Measurements from ENCODE around the gene TRPT1.

Gene TRPT1

GRCh38 chr11:64264371-64264852 is 38.4 kb upstream of the TRPT1 start:
- Histone ChIP-seq H3K4me3 (replicated peaks; ENCODE audit: insufficient read depth, low read length) (no peak overlapping the region), H3K27me3 (ENCODE audit: insufficient read depth, poor library complexity, severe bottlenecking) (no peaks in the 10 kb centered on the region), H3K27ac (replicated peaks) (no peak overlapping the region)
- TF ChIP-seq SPI1 (IDR thresholded peaks at IDR 0.05; ENCODE audit: borderline replicate concordance, low read depth) (no peak), GABPA (IDR thresholded peaks at IDR 0.05; ENCODE audit: low read depth) (no peak), POLR2AphosphoS5 (IDR thresholded peaks at IDR 0.05; ENCODE audit: low read depth) (no peak)
- TF ChIP-seq, protein P1, sequence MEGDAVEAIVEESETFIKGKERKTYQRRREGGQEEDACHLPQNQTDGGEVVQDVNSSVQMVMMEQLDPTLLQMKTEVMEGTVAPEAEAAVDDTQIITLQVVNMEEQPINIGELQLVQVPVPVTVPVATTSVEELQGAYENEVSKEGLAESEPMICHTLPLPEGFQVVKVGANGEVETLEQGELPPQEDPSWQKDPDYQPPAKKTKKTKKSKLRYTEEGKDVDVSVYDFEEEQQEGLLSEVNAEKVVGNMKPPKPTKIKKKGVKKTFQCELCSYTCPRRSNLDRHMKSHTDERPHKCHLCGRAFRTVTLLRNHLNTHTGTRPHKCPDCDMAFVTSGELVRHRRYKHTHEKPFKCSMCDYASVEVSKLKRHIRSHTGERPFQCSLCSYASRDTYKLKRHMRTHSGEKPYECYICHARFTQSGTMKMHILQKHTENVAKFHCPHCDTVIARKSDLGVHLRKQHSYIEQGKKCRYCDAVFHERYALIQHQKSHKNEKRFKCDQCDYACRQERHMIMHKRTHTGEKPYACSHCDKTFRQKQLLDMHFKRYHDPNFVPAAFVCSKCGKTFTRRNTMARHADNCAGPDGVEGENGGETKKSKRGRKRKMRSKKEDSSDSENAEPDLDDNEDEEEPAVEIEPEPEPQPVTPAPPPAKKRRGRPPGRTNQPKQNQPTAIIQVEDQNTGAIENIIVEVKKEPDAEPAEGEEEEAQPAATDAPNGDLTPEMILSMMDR (IDR thresholded peaks at IDR 0.05; ENCODE audit: insufficient read depth, low read length): no peak
- TF ChIP-seq, protein P2, sequence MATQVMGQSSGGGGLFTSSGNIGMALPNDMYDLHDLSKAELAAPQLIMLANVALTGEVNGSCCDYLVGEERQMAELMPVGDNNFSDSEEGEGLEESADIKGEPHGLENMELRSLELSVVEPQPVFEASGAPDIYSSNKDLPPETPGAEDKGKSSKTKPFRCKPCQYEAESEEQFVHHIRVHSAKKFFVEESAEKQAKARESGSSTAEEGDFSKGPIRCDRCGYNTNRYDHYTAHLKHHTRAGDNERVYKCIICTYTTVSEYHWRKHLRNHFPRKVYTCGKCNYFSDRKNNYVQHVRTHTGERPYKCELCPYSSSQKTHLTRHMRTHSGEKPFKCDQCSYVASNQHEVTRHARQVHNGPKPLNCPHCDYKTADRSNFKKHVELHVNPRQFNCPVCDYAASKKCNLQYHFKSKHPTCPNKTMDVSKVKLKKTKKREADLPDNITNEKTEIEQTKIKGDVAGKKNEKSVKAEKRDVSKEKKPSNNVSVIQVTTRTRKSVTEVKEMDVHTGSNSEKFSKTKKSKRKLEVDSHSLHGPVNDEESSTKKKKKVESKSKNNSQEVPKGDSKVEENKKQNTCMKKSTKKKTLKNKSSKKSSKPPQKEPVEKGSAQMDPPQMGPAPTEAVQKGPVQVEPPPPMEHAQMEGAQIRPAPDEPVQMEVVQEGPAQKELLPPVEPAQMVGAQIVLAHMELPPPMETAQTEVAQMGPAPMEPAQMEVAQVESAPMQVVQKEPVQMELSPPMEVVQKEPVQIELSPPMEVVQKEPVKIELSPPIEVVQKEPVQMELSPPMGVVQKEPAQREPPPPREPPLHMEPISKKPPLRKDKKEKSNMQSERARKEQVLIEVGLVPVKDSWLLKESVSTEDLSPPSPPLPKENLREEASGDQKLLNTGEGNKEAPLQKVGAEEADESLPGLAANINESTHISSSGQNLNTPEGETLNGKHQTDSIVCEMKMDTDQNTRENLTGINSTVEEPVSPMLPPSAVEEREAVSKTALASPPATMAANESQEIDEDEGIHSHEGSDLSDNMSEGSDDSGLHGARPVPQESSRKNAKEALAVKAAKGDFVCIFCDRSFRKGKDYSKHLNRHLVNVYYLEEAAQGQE (IDR thresholded peaks at IDR 0.05; ENCODE audit: insufficient replicate concordance, low read depth): no peak
- no peak for DNase-seq (ENCODE audit: low read depth in 1 of 2, low spot score in 1 of 2)

- H3K4me3 ChIP-seq (replicated peaks; ENCODE audit: insufficient read depth, low read length): no peak overlapping the region
- H3K27ac ChIP-seq (replicated peaks): no peak overlapping the region
- DNase-seq (ENCODE audit: low read depth in 1 of 2, low spot score in 1 of 2): no peak
Measured at GRCh38 chr11:64263947-64264317, 37.9 kb upstream of the TRPT1 start.

GRCh38 chr11:64263021-64263946 is 37.3 kb upstream of the TRPT1 start:
- Histone ChIP-seq H3K27me3 (ENCODE audit: insufficient read depth, poor library complexity, severe bottlenecking) (no peaks in the 10 kb centered on the region), H3K27ac (replicated peaks) (no peak overlapping the region), H3K4me3 (replicated peaks; ENCODE audit: insufficient read depth, low read length) (no peak overlapping the region)
- TF ChIP-seq POLR2AphosphoS5 (IDR thresholded peaks at IDR 0.05; ENCODE audit: low read depth) (no peak), SPI1 (IDR thresholded peaks at IDR 0.05; ENCODE audit: borderline replicate concordance, low read depth) (no peak), GABPA (IDR thresholded peaks at IDR 0.05; ENCODE audit: low read depth) (no peak)
- TF ChIP-seq, protein P2 (IDR thresholded peaks at IDR 0.05; ENCODE audit: insufficient replicate concordance, low read depth): no peak
- TF ChIP-seq, protein P1 (IDR thresholded peaks at IDR 0.05; ENCODE audit: insufficient read depth, low read length): no peak
- DNase-seq (ENCODE audit: low read depth in 1 of 2, low spot score in 1 of 2): no peak

More at GRCh38 chr11:64263947-64264317, 37.9 kb upstream of the TRPT1 start:
- H3K27me3 ChIP-seq (ENCODE audit: insufficient read depth, poor library complexity, severe bottlenecking): no peaks in the 10 kb centered on the region
- TF ChIP-seq, protein P1 (IDR thresholded peaks at IDR 0.05; ENCODE audit: insufficient read depth, low read length): no peak
- TF ChIP-seq POLR2AphosphoS5 (IDR thresholded peaks at IDR 0.05; ENCODE audit: low read depth) (no peak), GABPA (IDR thresholded peaks at IDR 0.05; ENCODE audit: low read depth) (no peak), SPI1 (IDR thresholded peaks at IDR 0.05; ENCODE audit: borderline replicate concordance, low read depth) (no peak)
- TF ChIP-seq, protein P2 (IDR thresholded peaks at IDR 0.05; ENCODE audit: insufficient replicate concordance, low read depth): no peak

Data from HL-60 (cell line).